Left ventricle myocardium inferior (tissue), 1 donor: Measurements from ENCODE around the gene CFAP161. TPM values are rescaled to one million over a fixed set of nuclear protein-coding genes. Genes with fewer than 3 reads are reported as not detected.

Source experiments
- DNase-seq: peaks from one replicate; pipeline ENCODE4 v3.0.0-alpha.2; 2020
- H3K27ac ChIP-seq: fragments of 200-600 bp; replicated peaks from 2 replicates; pipeline ENCODE4 v1.8.0; 2021
- H3K27me3 ChIP-seq: fragments of 200-600 bp; 2 replicates; pipeline ENCODE4 v1.8.0; 2021; ENCODE audit warnings: low read depth
- H3K36me3 ChIP-seq: fragments of 200-600 bp; 2 replicates; pipeline ENCODE4 v1.8.0; 2021
- H3K4me1 ChIP-seq: fragments of 200-600 bp; 2 replicates; pipeline ENCODE4 v1.8.0; 2021
- H3K4me3 ChIP-seq: fragments of 200-600 bp; 2 replicates; pipeline ENCODE4 v1.8.0; 2021; ENCODE audit warnings: mild to moderate bottlenecking, moderate library complexity
- H3K9me3 ChIP-seq: fragments of 200-600 bp; replicated peaks from 2 replicates; pipeline ENCODE4 v1.8.0; 2021
- intact Hi-C: fragments of 100-400 bp; cut with micrococcal nuclease; formaldehyde crosslinking; loops from one replicate; pipeline ENCODE4 v1.11.0; 2022
- total RNA-seq: library from RNA; stranded (reverse); fragmentation: NEBNext Ultra II Directional; extraction: Animal tissue kit (Norgen Biotek cat#: 25700); gene quantifications from one replicate; pipeline ENCODE4 v1.2.1, GENCODE V29; 2021
- TF ChIP-seq, protein P1 (sequence below): fragments of 200-600 bp; IDR thresholded peaks from 2 replicates; pipeline ENCODE4 v1.8.0; 2021; ENCODE audit warnings: antibody characterized with exemption, mild to moderate bottlenecking, borderline replicate concordance
- donor health status: DM: no; HTN: yes; CAD: no; lungs with severe emphysema.

CFAP161 gene
- total RNA-seq, 1 donor from 2014 or later = 0.91 TPM

DNA sequence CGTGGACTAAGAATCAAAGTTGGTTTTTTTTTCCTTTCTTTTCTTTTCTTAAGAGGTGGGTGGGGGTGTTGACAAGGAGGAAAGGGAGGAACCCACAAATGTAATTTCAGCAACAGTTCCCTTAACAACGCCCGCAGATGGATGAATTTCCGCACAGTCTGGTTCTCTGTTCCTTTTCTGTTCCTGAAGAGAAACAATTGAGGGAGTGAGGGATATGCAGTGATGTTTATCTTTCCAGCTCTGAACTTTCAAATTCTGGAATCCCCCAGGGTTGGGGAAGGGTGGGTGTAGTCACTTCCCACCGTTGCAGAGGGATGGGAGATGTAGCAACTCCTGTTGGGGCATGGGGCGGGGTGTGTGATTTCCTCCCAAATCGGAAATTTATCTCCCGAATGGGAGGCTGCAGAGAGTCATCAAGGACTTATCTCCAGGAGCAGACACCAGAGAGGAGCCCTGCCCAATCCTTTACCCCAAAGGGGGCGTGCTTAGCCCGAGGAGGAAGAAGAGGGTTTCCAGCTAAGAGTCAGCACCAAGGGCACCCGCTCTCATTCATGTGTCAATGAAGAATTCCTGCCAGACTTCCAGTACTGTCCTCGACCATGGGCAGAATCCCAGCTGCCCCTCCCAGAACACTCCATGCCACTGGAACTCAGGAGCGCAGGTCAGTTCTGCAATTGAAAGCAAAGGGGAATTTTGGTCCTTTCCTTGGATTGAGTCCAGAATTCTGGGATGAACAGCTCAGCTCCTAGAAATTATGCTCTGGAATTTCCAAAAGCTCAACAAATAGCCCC, 35.0 kb upstream of the CFAP161 start:
- H3K9me3 ChIP-seq = no peaks in the 10 kb centered on the region
- H3K4me1 ChIP-seq = peaks cover 45% of the 10 kb centered on the region
- DNase-seq = peak; percentile 51
- no peaks in the 10 kb centered on the region for H3K36me3 ChIP-seq
- H3K27me3 ChIP-seq = peaks cover 15% of the 10 kb centered on the region
- H3K4me3 ChIP-seq = peak overlapping the region; percentile 43
- intact Hi-C loops = loop anchor here (10.0 kb wide), 1 partner anchor 64 kb away; no protein-coding TSS in a partner anchor
- TF ChIP-seq, protein P1, sequence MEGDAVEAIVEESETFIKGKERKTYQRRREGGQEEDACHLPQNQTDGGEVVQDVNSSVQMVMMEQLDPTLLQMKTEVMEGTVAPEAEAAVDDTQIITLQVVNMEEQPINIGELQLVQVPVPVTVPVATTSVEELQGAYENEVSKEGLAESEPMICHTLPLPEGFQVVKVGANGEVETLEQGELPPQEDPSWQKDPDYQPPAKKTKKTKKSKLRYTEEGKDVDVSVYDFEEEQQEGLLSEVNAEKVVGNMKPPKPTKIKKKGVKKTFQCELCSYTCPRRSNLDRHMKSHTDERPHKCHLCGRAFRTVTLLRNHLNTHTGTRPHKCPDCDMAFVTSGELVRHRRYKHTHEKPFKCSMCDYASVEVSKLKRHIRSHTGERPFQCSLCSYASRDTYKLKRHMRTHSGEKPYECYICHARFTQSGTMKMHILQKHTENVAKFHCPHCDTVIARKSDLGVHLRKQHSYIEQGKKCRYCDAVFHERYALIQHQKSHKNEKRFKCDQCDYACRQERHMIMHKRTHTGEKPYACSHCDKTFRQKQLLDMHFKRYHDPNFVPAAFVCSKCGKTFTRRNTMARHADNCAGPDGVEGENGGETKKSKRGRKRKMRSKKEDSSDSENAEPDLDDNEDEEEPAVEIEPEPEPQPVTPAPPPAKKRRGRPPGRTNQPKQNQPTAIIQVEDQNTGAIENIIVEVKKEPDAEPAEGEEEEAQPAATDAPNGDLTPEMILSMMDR = no peak
- H3K27ac ChIP-seq = peak overlapping the region; percentile 69

DNA sequence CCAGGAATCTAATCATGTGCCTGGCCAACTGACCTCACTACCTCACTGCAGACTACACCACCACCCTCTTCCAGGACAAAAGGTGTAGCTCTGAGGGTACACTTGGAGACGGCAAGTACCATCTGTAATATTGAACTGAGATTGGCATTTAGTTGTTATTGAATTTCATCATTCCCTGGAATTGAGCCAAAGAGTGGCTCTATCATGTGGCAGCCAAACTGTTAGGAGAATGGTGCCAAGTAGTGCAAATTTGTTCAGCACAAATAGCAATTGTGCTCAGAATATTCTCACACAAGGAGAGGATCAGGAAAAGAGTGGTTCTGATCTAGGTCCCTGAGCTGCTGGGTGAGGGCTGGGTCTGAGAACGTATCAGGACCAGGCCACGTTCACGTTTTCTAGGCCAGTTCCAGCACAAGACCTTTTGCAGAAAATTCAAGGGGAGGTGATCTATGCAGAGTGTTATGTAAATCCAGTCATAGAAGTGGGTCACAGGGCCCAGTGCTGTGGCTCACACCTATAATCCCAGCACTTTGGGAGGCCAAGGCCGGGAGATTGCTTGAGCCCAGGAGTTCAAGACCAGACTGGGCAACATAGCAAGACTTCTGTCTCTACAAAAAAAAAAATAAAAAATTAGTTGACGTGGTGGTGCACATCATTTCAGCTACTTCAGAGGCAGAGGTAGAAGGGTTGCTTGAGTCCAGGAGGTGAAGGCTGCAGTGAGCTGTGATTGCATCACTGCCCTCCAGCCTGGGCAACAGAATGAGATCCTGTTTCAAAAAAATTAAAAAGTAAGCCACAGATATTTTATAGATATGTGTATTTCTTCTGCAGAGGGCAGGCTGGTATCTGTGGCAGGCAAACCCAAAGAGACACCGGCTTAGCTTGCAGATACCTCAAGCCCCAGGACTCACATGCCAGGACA, 31.9 kb upstream of the CFAP161 start:
- DNase-seq = no peak
- no peaks in the 10 kb centered on the region for H3K9me3 ChIP-seq
- TF ChIP-seq, protein P1 = no peak
- peaks cover 34% of the 10 kb centered on the region for H3K4me1 ChIP-seq
- no peak overlapping the region for H3K27ac ChIP-seq
- peaks cover 15% of the 10 kb centered on the region for H3K27me3 ChIP-seq
- no peaks in the 10 kb centered on the region for H3K36me3 ChIP-seq
- no peak overlapping the region for H3K4me3 ChIP-seq
- intact Hi-C loops = no loop called here

DNA sequence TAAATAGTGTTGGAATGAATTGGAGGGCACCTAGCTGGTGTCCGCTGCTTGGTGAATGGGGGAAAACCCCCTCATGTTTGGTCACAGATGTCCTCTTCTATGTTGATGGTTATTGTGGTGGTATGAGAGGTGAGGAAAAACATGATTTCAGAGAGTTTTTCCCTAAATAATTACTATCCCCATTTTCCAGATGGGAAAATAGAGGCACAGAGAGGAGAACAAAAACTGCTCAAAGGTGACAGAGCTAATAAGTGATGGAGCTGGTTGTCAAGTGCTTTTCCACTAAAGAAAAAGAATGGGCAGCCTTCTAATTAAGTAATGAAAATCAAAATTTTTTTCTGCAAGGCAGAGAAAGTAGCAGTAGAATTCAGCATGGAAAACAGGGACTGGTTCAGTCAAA, 30.2 kb upstream of the CFAP161 start:
- Histone ChIP-seq H3K9me3 (no peaks in the 10 kb centered on the region), H3K36me3 (no peaks in the 10 kb centered on the region), H3K27ac (peak overlapping the region; percentile 9), H3K4me1 (peaks cover 35% of the 10 kb centered on the region), H3K27me3 (peaks cover 14% of the 10 kb centered on the region), H3K4me3 (no peak overlapping the region)
- TF ChIP-seq, protein P1 = no peak
- intact Hi-C loops = no loop called here
- DNase-seq = no peak

DNA sequence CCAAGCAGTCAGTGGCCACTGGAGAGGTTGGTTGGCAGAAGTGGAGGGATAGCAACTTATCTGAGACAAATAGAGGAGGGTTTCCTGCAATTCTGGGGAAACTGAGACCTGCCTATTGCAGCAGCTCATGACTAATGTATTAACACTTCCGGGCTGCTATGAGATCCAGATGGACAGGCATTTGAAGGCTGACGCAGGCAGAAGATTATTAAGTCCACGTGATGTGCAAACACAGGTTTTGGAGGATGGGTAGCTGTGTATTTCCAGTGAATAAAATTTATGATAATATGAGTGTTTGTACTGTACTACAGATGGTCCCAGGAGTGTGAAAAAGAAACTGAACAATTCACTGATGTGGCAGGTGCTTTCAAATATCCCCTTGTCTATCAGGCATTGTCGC, 28.5 kb upstream of the CFAP161 start:
- Histone ChIP-seq H3K4me1 (peaks cover 29% of the 10 kb centered on the region), H3K27ac (no peak overlapping the region), H3K27me3 (no peaks in the 10 kb centered on the region), H3K9me3 (no peaks in the 10 kb centered on the region), H3K36me3 (no peaks in the 10 kb centered on the region), H3K4me3 (no peak overlapping the region)
- TF ChIP-seq, protein P1 = no peak
- intact Hi-C loops = loop anchor here (5.0 kb wide), 1 partner anchor 162 kb away; no protein-coding TSS in a partner anchor
- no peak for DNase-seq

DNA sequence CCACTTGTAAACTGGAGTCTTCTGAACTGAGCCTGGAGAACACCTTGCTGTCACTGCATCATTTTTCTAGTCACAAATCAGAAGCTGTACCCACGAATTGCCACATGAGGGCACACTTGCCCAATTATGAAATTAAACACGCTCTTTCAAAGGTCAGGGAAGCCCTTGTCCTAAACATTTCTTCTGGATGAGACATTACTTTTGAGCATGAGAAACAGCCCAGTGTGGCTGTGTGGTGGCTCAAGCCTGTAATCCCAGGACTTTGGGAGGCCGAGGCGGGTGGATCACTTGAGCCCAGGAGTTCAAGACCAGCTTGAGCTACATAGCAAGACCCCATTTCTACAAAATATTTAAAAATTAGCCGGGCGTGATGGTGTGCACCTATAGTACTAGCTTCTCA, 27.5 kb upstream of the CFAP161 start:
- Histone ChIP-seq H3K27ac (no peak overlapping the region), H3K36me3 (no peaks in the 10 kb centered on the region), H3K4me1 (peaks cover 31% of the 10 kb centered on the region), H3K4me3 (no peak overlapping the region), H3K9me3 (no peaks in the 10 kb centered on the region), H3K27me3 (no peaks in the 10 kb centered on the region)
- TF ChIP-seq, protein P1 = peak; percentile 85
- intact Hi-C loops = loop anchor here (5.0 kb wide), 1 partner anchor 161 kb away; no protein-coding TSS in a partner anchor
- DNase-seq = no peak
